Measurements from ENCODE around the gene UBE2U.

DNA sequence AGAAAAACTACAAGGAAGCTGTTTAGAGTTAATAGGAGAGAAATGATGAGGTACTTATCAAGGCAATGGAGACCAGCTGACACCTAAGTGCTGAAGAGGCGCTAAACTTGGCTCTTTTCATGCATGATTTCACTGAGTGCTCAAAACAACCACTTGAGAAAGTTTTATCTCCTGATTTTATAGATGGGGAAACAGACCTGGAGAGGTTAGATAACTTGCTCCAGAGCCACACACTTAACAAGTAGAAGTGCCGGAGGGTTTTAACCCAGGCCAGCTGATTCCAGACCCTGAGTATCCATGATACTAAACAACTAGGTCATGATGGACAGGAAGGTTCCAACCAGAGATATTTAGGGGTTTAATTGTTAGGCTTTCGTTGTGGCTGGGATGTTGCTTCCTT lies 25.9 kb downstream of the UBE2U start:
- TF ChIP-seq, protein P1, sequence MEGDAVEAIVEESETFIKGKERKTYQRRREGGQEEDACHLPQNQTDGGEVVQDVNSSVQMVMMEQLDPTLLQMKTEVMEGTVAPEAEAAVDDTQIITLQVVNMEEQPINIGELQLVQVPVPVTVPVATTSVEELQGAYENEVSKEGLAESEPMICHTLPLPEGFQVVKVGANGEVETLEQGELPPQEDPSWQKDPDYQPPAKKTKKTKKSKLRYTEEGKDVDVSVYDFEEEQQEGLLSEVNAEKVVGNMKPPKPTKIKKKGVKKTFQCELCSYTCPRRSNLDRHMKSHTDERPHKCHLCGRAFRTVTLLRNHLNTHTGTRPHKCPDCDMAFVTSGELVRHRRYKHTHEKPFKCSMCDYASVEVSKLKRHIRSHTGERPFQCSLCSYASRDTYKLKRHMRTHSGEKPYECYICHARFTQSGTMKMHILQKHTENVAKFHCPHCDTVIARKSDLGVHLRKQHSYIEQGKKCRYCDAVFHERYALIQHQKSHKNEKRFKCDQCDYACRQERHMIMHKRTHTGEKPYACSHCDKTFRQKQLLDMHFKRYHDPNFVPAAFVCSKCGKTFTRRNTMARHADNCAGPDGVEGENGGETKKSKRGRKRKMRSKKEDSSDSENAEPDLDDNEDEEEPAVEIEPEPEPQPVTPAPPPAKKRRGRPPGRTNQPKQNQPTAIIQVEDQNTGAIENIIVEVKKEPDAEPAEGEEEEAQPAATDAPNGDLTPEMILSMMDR (IDR thresholded peaks at IDR 0.05), result no peak
- no peak for TF ChIP-seq POLR2A (IDR thresholded peaks at IDR 0.05)

Measured in adrenal gland (tissue), 5 donors.